Esophagus muscularis mucosa (tissue), 4 donors: ENCODE measurements around the gene PTPRQ. TPM values are rescaled to one million over a fixed set of nuclear protein-coding genes. Genes with fewer than 3 reads are reported as not detected.
"Not testable (repeated sequence)": the region's sequence is repeated elsewhere in the genome, so short reads cannot be mapped to it uniquely, and the experiment has no call there.

Experiments
- DNase-seq: peaks from one replicate; pipeline ENCODE4 v3.0.0-alpha.2; 2017; ENCODE audit errors: extremely low spot score
- H3K27ac ChIP-seq, 4 donors: fragments of 200-600 bp; sonication (generic); replicated peaks in 1 of 4; 1 replicate in 3 of 4; 2 replicates in 1 of 4; pipeline ENCODE4 v1.5.1; 2016 to 2019; ENCODE audit warnings: mild to moderate bottlenecking in 1 of 4
- H3K27me3 ChIP-seq, 4 donors: fragments of 200-600 bp; sonication (generic); one replicate each; pipeline versions ENCODE4 v1.5.1 to v1.6.0; 2016 to 2019
- H3K36me3 ChIP-seq, 4 donors: fragments of 200-600 bp; sonication (generic); one replicate each; pipeline ENCODE4 v1.5.1; 2016 to 2019
- H3K4me1 ChIP-seq, 4 donors: fragments of 200-600 bp; sonication (generic); one replicate each; pipeline ENCODE4 v1.5.1; 2016 to 2019
- H3K4me3 ChIP-seq, 4 donors: fragments of 200-600 bp; sonication (generic); 1 replicate in 2 of 4; 2 replicates in 2 of 4; pipeline ENCODE4 v1.5.1; 2016 to 2019; ENCODE audit warnings: mild to moderate bottlenecking in 4 of 4, moderate library complexity in 1 of 4
- H3K9me3 ChIP-seq, 4 donors: fragments of 200-600 bp; sonication (generic); 1 replicate in 3 of 4; 2 replicates in 1 of 4; pipeline ENCODE4 v1.5.1; 2016 to 2019
- EP300 ChIP-seq: sonication (generic); formaldehyde crosslinking; IDR thresholded peaks from one replicate; pipeline ENCODE4 v1.6.1; 2017; ENCODE audit warnings: antibody characterized with exemption
- POLR2A ChIP-seq: fragments of 450-650 bp; IDR thresholded peaks from one replicate; pipeline ENCODE4 v1.6.1; 2017; ENCODE audit warnings: antibody characterized with exemption, moderate library complexity, mild to moderate bottlenecking, low read depth
- POLR2AphosphoS5 ChIP-seq, 2 donors: sonication (generic); formaldehyde crosslinking; IDR thresholded peaks; one replicate each; pipeline ENCODE4 v1.6.1; 2017; ENCODE audit warnings: antibody characterized with exemption in 2 of 2
- whole genome bisulfite sequencing: methylation state at CpG from one replicate; pipeline ENCODE4 v1.1.5; 2018; 5-methylcytosine and 5-hydroxymethylcytosine counted together
- intact Hi-C: fragments of 100-400 bp; cut with DNase I; formaldehyde crosslinking; loops from one replicate; pipeline ENCODE4 v1.15.1; 2023
- total RNA-seq, 4 donors: library from RNA; depleted of rRNA; stranded (reverse); fragments of >200 nt; gene quantifications; one replicate each; pipeline versions ENCODE4 v1.1.0 to v1.2.1, GENCODE V29; 2016
- TF ChIP-seq, protein P1 (sequence below), 3 experiments: fragments of 200-600 bp in 2 of 3; fragments of 450-650 bp in 1 of 3; sonication (generic) in 2 of 3; IDR thresholded peaks; one replicate each; pipeline ENCODE4 v1.5.1; 2017 to 2019; ENCODE audit warnings: antibody characterized with exemption in 3 of 3, mild to moderate bottlenecking in 2 of 3, moderate library complexity in 1 of 3

The PTPRQ gene
- total RNA-seq, 4 donors from 2014 or later = 2.0 to 13.7 (median 4.6) TPM

DNA sequence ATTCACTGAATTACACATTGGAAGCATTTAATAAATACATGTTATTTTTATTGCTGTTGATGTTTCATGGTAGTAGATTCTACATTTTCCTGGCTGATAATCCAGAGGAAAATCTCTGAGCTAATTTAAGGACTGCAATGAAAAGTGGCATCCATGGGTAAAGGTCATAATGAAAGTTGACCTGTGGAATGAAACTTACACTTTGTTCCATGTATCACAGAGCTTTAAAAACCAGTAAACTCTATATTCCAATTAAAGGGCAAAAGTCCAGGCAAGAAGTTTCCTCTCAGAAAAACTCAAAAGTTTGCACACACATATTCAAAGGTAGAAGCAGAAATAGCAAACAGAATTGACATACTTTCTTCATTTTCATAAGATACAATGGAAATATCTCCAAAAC, 218.6 kb downstream of the PTPRQ start:
- H3K4me3 ChIP-seq = no peak overlapping the region
- no peaks in the 10 kb centered on the region for H3K4me1 ChIP-seq
- TF ChIP-seq POLR2AphosphoS5 (IDR thresholded peaks at IDR 0.05) = no peak
- no peak for TF ChIP-seq EP300
- TF ChIP-seq POLR2A = no peak
- TF ChIP-seq, protein P1, sequence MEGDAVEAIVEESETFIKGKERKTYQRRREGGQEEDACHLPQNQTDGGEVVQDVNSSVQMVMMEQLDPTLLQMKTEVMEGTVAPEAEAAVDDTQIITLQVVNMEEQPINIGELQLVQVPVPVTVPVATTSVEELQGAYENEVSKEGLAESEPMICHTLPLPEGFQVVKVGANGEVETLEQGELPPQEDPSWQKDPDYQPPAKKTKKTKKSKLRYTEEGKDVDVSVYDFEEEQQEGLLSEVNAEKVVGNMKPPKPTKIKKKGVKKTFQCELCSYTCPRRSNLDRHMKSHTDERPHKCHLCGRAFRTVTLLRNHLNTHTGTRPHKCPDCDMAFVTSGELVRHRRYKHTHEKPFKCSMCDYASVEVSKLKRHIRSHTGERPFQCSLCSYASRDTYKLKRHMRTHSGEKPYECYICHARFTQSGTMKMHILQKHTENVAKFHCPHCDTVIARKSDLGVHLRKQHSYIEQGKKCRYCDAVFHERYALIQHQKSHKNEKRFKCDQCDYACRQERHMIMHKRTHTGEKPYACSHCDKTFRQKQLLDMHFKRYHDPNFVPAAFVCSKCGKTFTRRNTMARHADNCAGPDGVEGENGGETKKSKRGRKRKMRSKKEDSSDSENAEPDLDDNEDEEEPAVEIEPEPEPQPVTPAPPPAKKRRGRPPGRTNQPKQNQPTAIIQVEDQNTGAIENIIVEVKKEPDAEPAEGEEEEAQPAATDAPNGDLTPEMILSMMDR (IDR thresholded peaks at IDR 0.05) = no peak
- H3K27ac ChIP-seq = no peak overlapping the region
- intact Hi-C loops = no loop called here
- DNase-seq = no peak
- H3K36me3 ChIP-seq = no peaks in the 10 kb centered on the region
- H3K27me3 ChIP-seq = no peaks in the 10 kb centered on the region
- H3K9me3 ChIP-seq = no peaks in the 10 kb centered on the region

GRCh38 chr12:80670214-80670613, 226.2 kb downstream of the PTPRQ start:
- Histone ChIP-seq H3K4me1 (no peaks in the 10 kb centered on the region), H3K27ac (no peak overlapping the region), H3K9me3 (no peaks in the 10 kb centered on the region), H3K4me3 (no peak overlapping the region), H3K36me3 (no peaks in the 10 kb centered on the region), H3K27me3 (no peaks in the 10 kb centered on the region)
- TF ChIP-seq POLR2AphosphoS5 (IDR thresholded peaks at IDR 0.05) (no peak), EP300 (no peak), POLR2A (no peak)
- TF ChIP-seq, protein P1 (IDR thresholded peaks at IDR 0.05) = no peak
- WGBS = 85% methylated on average over 5 of the region's 5 CpGs
- no peak for DNase-seq
- intact Hi-C loops = no loop called here

DNA sequence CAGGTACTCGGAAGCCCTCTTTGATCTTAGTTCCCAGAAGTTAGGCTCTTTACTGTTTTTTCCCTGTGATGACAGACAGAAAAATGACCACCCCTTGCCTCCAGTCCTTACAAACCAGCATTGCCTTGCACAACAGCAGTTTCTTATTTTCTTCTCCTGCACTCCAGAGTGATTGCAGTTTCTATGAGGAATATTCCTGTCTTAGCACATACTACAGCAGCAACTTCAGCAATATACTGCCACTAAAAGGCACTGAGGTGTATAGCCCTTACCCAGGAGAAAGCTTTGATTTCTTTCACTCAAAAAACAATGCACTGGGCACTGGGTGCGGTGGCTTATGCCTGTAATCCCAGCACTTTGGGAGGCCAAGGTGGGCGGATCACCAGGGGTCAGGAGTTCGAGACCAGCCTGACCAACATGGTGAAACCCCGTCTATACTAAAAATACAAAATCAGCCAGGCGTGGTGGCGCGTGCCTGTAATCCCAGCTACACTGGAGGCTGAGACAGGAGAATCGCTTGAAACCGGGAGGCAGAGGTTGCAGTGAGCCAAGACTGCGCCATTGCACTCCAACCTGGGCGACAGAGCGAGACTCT, 232.1 kb downstream of the PTPRQ start:
- WGBS = 93% methylated on average over 13 of the region's 13 CpGs
- H3K27ac ChIP-seq, H3K4me3 ChIP-seq, H3K27me3 ChIP-seq, intact Hi-C loops, DNase-seq, H3K9me3 ChIP-seq, H3K36me3 ChIP-seq, H3K4me1 ChIP-seq: not testable (repeated sequence)

DNA sequence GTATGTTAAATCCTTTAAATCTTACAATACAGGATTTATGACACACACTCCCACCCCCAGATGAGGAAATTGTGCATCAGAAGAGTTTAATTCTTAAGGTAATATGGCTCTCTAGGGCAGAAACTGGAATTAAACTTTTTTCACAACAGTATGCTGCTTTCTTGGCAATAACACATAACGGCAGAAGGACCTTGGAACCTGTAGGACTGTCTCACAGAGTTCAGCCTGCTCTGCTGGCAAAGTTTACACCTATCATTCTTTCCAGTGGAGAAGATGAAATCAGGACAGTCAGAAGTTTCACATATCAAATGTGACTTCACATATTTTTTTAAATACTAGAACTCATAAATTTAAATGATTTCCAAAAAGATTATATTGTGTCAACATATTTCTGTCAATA, 232.8 kb downstream of the PTPRQ start:
- H3K27ac ChIP-seq = no peak overlapping the region
- WGBS = 58% methylated on average over 1 of the region's 1 CpG
- TF ChIP-seq POLR2AphosphoS5 (IDR thresholded peaks at IDR 0.05) (no peak), POLR2A (no peak), EP300 (no peak)
- TF ChIP-seq, protein P1 (IDR thresholded peaks at IDR 0.05) = no peak

GRCh38 chr12:80677994-80678393, 234.0 kb downstream of the PTPRQ start:
- Histone ChIP-seq H3K9me3 (no peaks in the 10 kb centered on the region), H3K27ac (no peak overlapping the region), H3K36me3 (no peaks in the 10 kb centered on the region), H3K27me3 (no peaks in the 10 kb centered on the region), H3K4me1 (no peaks in the 10 kb centered on the region), H3K4me3 (no peak overlapping the region)
- no peak for DNase-seq
- intact Hi-C loops = no loop called here
- WGBS = 86% methylated on average over 1 of the region's 1 CpG
- TF ChIP-seq POLR2A (no peak), EP300 (no peak), POLR2AphosphoS5 (IDR thresholded peaks at IDR 0.05) (no peak)
- TF ChIP-seq, protein P1 (IDR thresholded peaks at IDR 0.05) = no peak

More for the DNA sequence above, 232.8 kb downstream of the PTPRQ start:
- Histone ChIP-seq H3K27me3 (no peaks in the 10 kb centered on the region), H3K36me3 (no peaks in the 10 kb centered on the region), H3K9me3 (no peaks in the 10 kb centered on the region), H3K4me1 (no peaks in the 10 kb centered on the region), H3K4me3 (no peak overlapping the region)
- intact Hi-C loops = no loop called here
- no peak for DNase-seq
